H1 (cell line): ENCODE data around the gene UPF2. TPM values are rescaled to one million over a fixed set of nuclear protein-coding genes. Genes with fewer than 3 reads are reported as not detected.

Experiments
- CTCF ChIA-PET: fragments of 300-600 bp; sonication (Branson Sonifier 250); formaldehyde crosslinking; loops from one replicate; lab custom pipeline; 2021; ENCODE audit not compliant: partially characterized antibody; lab: Charles Lee
- POLR2A ChIA-PET: fragments of 300-600 bp; sonication (Branson Sonifier 250); formaldehyde crosslinking; loops from one replicate; lab custom pipeline; 2021; ENCODE audit warnings: inconsistent platforms; ENCODE audit not compliant: partially characterized antibody; lab: Charles Lee
- DNase-seq, 2 experiments: peaks; one replicate each; pipeline versions ENCODE4 v3.0.0 to v3.0.0-alpha.2; 2010 to 2022; ENCODE audit warnings: low spot score in 2 of 2, low read depth in 1 of 2, mixed read lengths in 1 of 2
- FAIRE-seq: peaks from 2 replicates; lab custom pipeline; 2011; peaks lifted over from hg19 to GRCh38; lab: Jason Lieb, UNC
- H2AFZ ChIP-seq: 2 replicates; pipeline ENCODE4 v1.8.1; 2012; ENCODE audit warnings: low read length, inconsistent platforms
- H2AK5ac ChIP-seq: 2 replicates; pipeline ENCODE4 v1.6.1; 2013; ENCODE audit warnings: low read depth, low read length
- H2BK120ac ChIP-seq: replicated peaks from 2 replicates; pipeline ENCODE3; 2013; ENCODE audit warnings: low read depth, low read length, inconsistent platforms
- H2BK12ac ChIP-seq: 2 replicates; pipeline ENCODE4 v1.6.1; 2013; ENCODE audit warnings: low read depth, low read length
- H2BK15ac ChIP-seq: 2 replicates; pipeline ENCODE4 v1.6.1; 2013; ENCODE audit warnings: low read length
- H2BK20ac ChIP-seq: 2 replicates; pipeline ENCODE4 v1.6.1; 2013; ENCODE audit warnings: low read length
- H2BK5ac ChIP-seq: 2 replicates; pipeline ENCODE4 v1.6.1; 2013; ENCODE audit warnings: low read depth, low read length
- H3K14ac ChIP-seq: 2 replicates; pipeline ENCODE4 v1.6.1; 2013; ENCODE audit warnings: inconsistent platforms; ENCODE audit not compliant: insufficient read length
- H3K18ac ChIP-seq: 2 replicates; pipeline ENCODE4 v1.6.1; 2013; ENCODE audit warnings: low read length; ENCODE audit errors: extremely low read depth
- H3K23ac ChIP-seq: 2 replicates; pipeline ENCODE4 v1.6.1; 2013; ENCODE audit warnings: inconsistent platforms; ENCODE audit not compliant: insufficient read length
- H3K23me2 ChIP-seq: 2 replicates; pipeline ENCODE4 v1.6.1; 2013; ENCODE audit warnings: low read depth, low read length
- H3K27ac ChIP-seq: 2 replicates; pipeline ENCODE4 v1.6.1; 2011; ENCODE audit warnings: low read depth, low read length, inconsistent platforms
- H3K27me3 ChIP-seq, 4 experiments: replicated peaks in 1 of 4; 1 replicate in 1 of 4; 2 replicates in 3 of 4; pipeline versions ENCODE4 v1.6.1 to v1.8.1; 2011 to 2013; ENCODE audit warnings: low read length in 3 of 4, mild to moderate bottlenecking in 3 of 4, inconsistent platforms in 2 of 4, mixed read lengths in 2 of 4, moderate library complexity in 1 of 4; ENCODE audit not compliant: control insufficient read depth in 3 of 4, insufficient read depth in 3 of 4; ENCODE audit errors: extremely low read depth in 1 of 4
- H3K36me3 ChIP-seq, 4 experiments: 2 replicates each; pipeline versions ENCODE4 v1.6.1 to v1.8.1; 2011 to 2013; ENCODE audit warnings: mild to moderate bottlenecking in 4 of 4, low read length in 3 of 4, moderate library complexity in 2 of 4, control low read depth in 1 of 4, inconsistent platforms in 1 of 4; ENCODE audit not compliant: insufficient read depth in 4 of 4, control insufficient read depth in 2 of 4
- H3K4ac ChIP-seq: replicated peaks from 2 replicates; pipeline ENCODE3; 2013; ENCODE audit warnings: low read length, low read depth, mixed read lengths, inconsistent platforms; ENCODE audit not compliant: insufficient read length
- H3K4me1 ChIP-seq, 4 experiments: replicated peaks in 1 of 4; 1 replicate in 1 of 4; 2 replicates in 3 of 4; pipeline versions ENCODE4 v1.6.1 to v1.8.1; 2011 to 2013; ENCODE audit warnings: low read length in 3 of 4, inconsistent platforms in 2 of 4, mixed read lengths in 1 of 4; ENCODE audit not compliant: insufficient read depth in 4 of 4, control insufficient read depth in 3 of 4
- H3K4me2 ChIP-seq, 2 experiments: 2 replicates each; pipeline versions ENCODE4 v1.6.1 to v1.8.1; 2011 to 2013; ENCODE audit warnings: low read depth in 2 of 2, low read length in 2 of 2, control low read depth in 1 of 2, inconsistent platforms in 1 of 2, mild to moderate bottlenecking in 1 of 2; ENCODE audit not compliant: insufficient read depth in 1 of 2
- H3K4me3 ChIP-seq, 4 experiments: fragments of 200-600, 300-600 bp in 1 of 4; sonication (generic), shearing (Covaris generic), sonication (Bioruptor Twin) in 1 of 4; 2 replicates each; pipeline versions ENCODE4 v1.5.1 to v1.8.1; 2011 to 2016; ENCODE audit warnings: low read length in 4 of 4, low read depth in 3 of 4, control low read depth in 2 of 4, inconsistent platforms in 2 of 4, mild to moderate bottlenecking in 2 of 4, mixed read lengths in 1 of 4, moderate library complexity in 1 of 4; ENCODE audit not compliant: insufficient read depth in 2 of 4; ENCODE audit errors: extremely low read depth in 1 of 4
- H3K56ac ChIP-seq: replicated peaks from 2 replicates; pipeline ENCODE3; 2013; ENCODE audit warnings: low read depth, mild to moderate bottlenecking, mixed read lengths, low read length, inconsistent platforms; ENCODE audit not compliant: insufficient read length
- H3K79me1 ChIP-seq: 2 replicates; pipeline ENCODE4 v1.6.1; 2013; ENCODE audit warnings: low read depth, low read length, control low read depth
- H3K79me2 ChIP-seq, 2 experiments: 2 replicates each; pipeline versions ENCODE4 v1.6.1 to v1.8.1; 2012 to 2013; ENCODE audit warnings: low read length in 2 of 2, mild to moderate bottlenecking in 2 of 2, inconsistent platforms in 1 of 2; ENCODE audit not compliant: insufficient read depth in 2 of 2, control insufficient read depth in 1 of 2
- H3K9ac ChIP-seq, 4 experiments: replicated peaks in 1 of 4; 1 replicate in 1 of 4; 2 replicates in 3 of 4; pipeline versions ENCODE4 v1.6.1 to v1.8.1; 2011 to 2013; ENCODE audit warnings: low read depth in 3 of 4, low read length in 3 of 4, control low read depth in 2 of 4, mild to moderate bottlenecking in 2 of 4, moderate library complexity in 2 of 4, inconsistent platforms in 1 of 4; ENCODE audit errors: extremely low read depth in 1 of 4
- H3K9me3 ChIP-seq, 2 experiments: 2 replicates each; pipeline versions ENCODE4 v1.6.1 to v1.8.1; 2012 to 2013; ENCODE audit warnings: mild to moderate bottlenecking in 2 of 2, moderate library complexity in 2 of 2, control low read depth in 1 of 2, inconsistent platforms in 1 of 2, low read depth in 1 of 2, low read length in 1 of 2, mixed read lengths in 1 of 2; ENCODE audit not compliant: insufficient read depth in 2 of 2
- H4K20me1 ChIP-seq, 2 experiments: replicated peaks in 1 of 2; 2 replicates each; pipeline versions ENCODE3 to v1.8.1; 2011 to 2013; ENCODE audit warnings: inconsistent platforms in 2 of 2, low read length in 2 of 2, mild to moderate bottlenecking in 1 of 2; ENCODE audit not compliant: insufficient read depth in 2 of 2, control insufficient read depth in 1 of 2
- H4K5ac ChIP-seq: 2 replicates; pipeline ENCODE4 v1.6.1; 2013; ENCODE audit warnings: low read length, low read depth, mixed read lengths, inconsistent platforms; ENCODE audit not compliant: insufficient read length
- H4K8ac ChIP-seq: 2 replicates; pipeline ENCODE4 v1.8.0; 2013; ENCODE audit warnings: mild to moderate bottlenecking, moderate library complexity, low read length, inconsistent platforms; ENCODE audit not compliant: insufficient read depth; ENCODE audit errors: extremely low read depth
- H4K91ac ChIP-seq: replicated peaks from 2 replicates; pipeline ENCODE3; 2013; ENCODE audit warnings: low read length, mixed read lengths, inconsistent platforms; ENCODE audit not compliant: insufficient read length
- CTCF ChIP-seq, 3 experiments: IDR thresholded peaks; 1 replicate in 2 of 3; 2 replicates in 1 of 3; pipeline versions ENCODE4 v1.5.1 to v1.6.1; 2011; ENCODE audit warnings: low read length in 3 of 3, mild to moderate bottlenecking in 3 of 3, inconsistent platforms in 2 of 3, low read depth in 1 of 3, moderate library complexity in 1 of 3; ENCODE audit not compliant: insufficient read depth in 1 of 3; ENCODE audit errors: control extremely low read depth in 1 of 3
- RAD21 ChIP-seq, 2 experiments: IDR thresholded peaks in 1 of 2; conservative IDR thresholded peaks in 1 of 2; 2 replicates each; pipeline ENCODE4 v1.6.1; 2011; ENCODE audit warnings: low read depth in 2 of 2, low read length in 2 of 2, improper control_type of control experiment in 1 of 2, inconsistent platforms in 1 of 2, mild to moderate bottlenecking in 1 of 2, moderate library complexity in 1 of 2
- TCF12 ChIP-seq: IDR thresholded peaks from 2 replicates; pipeline ENCODE4 v1.6.1; 2011; ENCODE audit warnings: low read depth, mild to moderate bottlenecking, low read length
- WGBS, 2 experiments: shearing (Covaris generic) in 1 of 2; methylation state at CpG; one replicate each; pipeline versions ENCODE4 v1.1.6 to v1.1.7; 2013 to 2015; ENCODE audit warnings: low lambda C conversion rate in 2 of 2, mixed read lengths in 2 of 2, inconsistent platforms in 1 of 2, low coverage in 1 of 2, missing lambda C conversion rate in 1 of 2; ENCODE audit not compliant: insufficient replicate concordance in 2 of 2, insufficient coverage in 1 of 2, insufficient read length in 1 of 2; ENCODE audit errors: extremely low coverage in 1 of 2, missing lambda C conversion rate in 1 of 2; 5-methylcytosine and 5-hydroxymethylcytosine counted together
- polyA plus RNA-seq, 7 experiments: library from polyadenylated mRNA; depleted of rRNA in 3 of 7; stranded (reverse) in 5 of 7; unstranded in 2 of 7; fragments of >200 nt in 5 of 7; fragments of 200-250 nt in 2 of 7; gene quantifications; 1 replicate in 5 of 7; 2 replicates in 1 of 7; 4 replicates in 1 of 7; pipeline versions ENCODE4 v1.2.1 to v1.2.3, GENCODE V29; 2011 to 2013; ENCODE audit warnings: missing spikeins in 2 of 7, mixed read lengths in 2 of 7
- total RNA-seq: library from RNA; stranded (reverse); fragmentation: NEBNext Ultra II Directional; extraction: Animal tissue kit (Norgen Biotek cat#: 25700); gene quantifications from 2 replicates; pipeline ENCODE4 v1.2.1, GENCODE V29; 2021

UPF2 gene
- total and polyA plus RNA-seq, 2 of the 8 experiments (the other 6 are each of a cell fraction or from before 2014, with no cell fraction given), result 6.2 to 32.8 TPM

GRCh38 chr10:11880151-11881029 lies 162.2 kb downstream of the UPF2 start:
- Histone ChIP-seq H2AFZ (peak overlapping the region; percentile 41; the same call in 1 of the 2 replicates), H3K18ac (peak overlapping the region; percentile 38), H3K23me2 (no peaks in the 10 kb centered on the region), H2AK5ac (no peak overlapping the region), H3K23ac (no peak overlapping the region), H3K79me1 (no peaks in the 10 kb centered on the region), H4K91ac (peak overlapping the region; percentile 56), H3K9ac (no peak overlapping the region; a peak in 1 of 7 replicates), H3K27ac (no peak overlapping the region), H3K56ac (no peak overlapping the region), H2BK5ac (peak overlapping the region; percentile 44; the same call in 1 of the 2 replicates), H3K4me2 (no peak overlapping the region), H3K14ac (no peak overlapping the region), H3K36me3 (no peaks in the 10 kb centered on the region), H3K4ac (no peak overlapping the region), H4K20me1 (no peaks in the 10 kb centered on the region), H3K79me2 (no peaks in the 10 kb centered on the region), H2BK20ac (no peak overlapping the region), H4K5ac (peak overlapping the region; percentile 15), H2BK120ac (no peak overlapping the region), H3K9me3 (no peaks in the 10 kb centered on the region), H2BK12ac (0 out of 2 replicates have a peak overlapping the region, but pooled peaks have one; percentile 27), H4K8ac (peak overlapping the region; percentile 57; the same call in 1 of the 2 replicates), H3K4me1 (peaks cover 6 to 12% (median 7%) of the 10 kb centered on the region in 4 experiments)
- ChIA-PET POLR2A (interaction anchor here (1.7 kb wide), 1 partner anchor 11 kb away, joined by 5 read pairs; no protein-coding TSS in a partner anchor), CTCF (interaction anchor here (0.6 to 4.3 kb wide), 38 partner anchors 8 to 468 kb away, joined by 3 to 34 read pairs (median 4); no protein-coding TSS in a partner anchor)
- DNase-seq, result peak in 1 of 2 experiments; percentile 76
- 84% methylated on average over 31 of the region's 32 CpGs; no CpG with 5 or more reads in 1 of the 2 experiments for WGBS, 2 experiments
- TF ChIP-seq CTCF (IDR thresholded peaks at IDR 0.05; ENCODE audit: control extremely low read depth in 1 of 3, insufficient read depth in 1 of 3, low read depth in 1 of 3, low read length in 3 of 3) (peak; percentile 25 to 43 (median 38); a peak in 3 of 4 replicates), RAD21 (IDR thresholded peaks at IDR 0.05 in 1 of 2, conservative IDR thresholded peaks at IDR 0.05 in 1 of 2; ENCODE audit: low read depth in 2 of 2, low read length in 2 of 2) (peak; percentile 37 to 41), TCF12 (no peak)
- TF ChIP-seq, all 59 proteins: peak for 2
- Histone ChIP-seq H3K27me3 (no peaks in the 10 kb centered on the region), H3K4me3 (no peak overlapping the region), H2BK15ac (no peak overlapping the region)
- no peak for FAIRE-seq
